Testis (tissue), 2 donors: ENCODE measurements around the gene SCARB1.

Experiments
- CTCF ChIP-seq, 3 experiments: fragments of 450-650 bp in 2 of 3; fragments of 200-600 bp in 1 of 3; sonication (generic) in 1 of 3; IDR thresholded peaks; one replicate each; pipeline ENCODE4 v1.5.1; 2016 to 2019; ENCODE audit warnings: antibody characterized with exemption in 3 of 3, mild to moderate bottlenecking in 2 of 3, moderate library complexity in 1 of 3
- POLR2A ChIP-seq: fragments of 450-650 bp; IDR thresholded peaks from one replicate; pipeline ENCODE4 v1.6.1; 2017; ENCODE audit warnings: antibody characterized with exemption, mild to moderate bottlenecking, moderate library complexity

GRCh38 chr12:124779161-124780141 is 84.2 kb downstream of the SCARB1 start:
- no peak for TF ChIP-seq CTCF (IDR thresholded peaks at IDR 0.05)
- TF ChIP-seq POLR2A: no peak
